GM12891 (cell line): ENCODE results near the gene OR4C11.

Source experiments
- POLR2A ChIP-seq: IDR thresholded peaks from 2 replicates; pipeline ENCODE4 v1.6.1; 2011; ENCODE audit warnings: low read depth, low read length, control low read depth
- POU2F2 ChIP-seq: IDR thresholded peaks from 2 replicates; pipeline ENCODE4 v1.6.1; 2011; ENCODE audit warnings: low read depth, mild to moderate bottlenecking, control low read depth, low read length, moderate library complexity

DNA sequence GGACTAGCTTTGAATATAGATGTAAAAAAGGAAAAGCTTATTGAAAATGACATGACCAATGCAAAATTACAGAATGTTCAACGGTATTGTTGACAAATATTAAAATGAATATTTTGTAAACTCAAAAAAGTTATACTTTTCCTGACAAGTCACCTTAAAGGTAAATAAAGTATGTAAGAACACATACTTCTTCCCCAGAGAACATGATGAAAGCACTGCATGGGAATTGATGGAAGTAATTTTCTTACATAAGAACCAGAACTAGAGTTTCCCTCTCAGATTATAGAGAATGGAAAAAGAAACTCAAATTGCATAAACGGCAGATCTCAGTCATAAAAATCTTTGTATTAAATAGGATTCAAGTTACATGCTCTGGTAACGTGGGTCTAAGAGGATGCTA is 27.4 kb upstream of the OR4C11 start, which contains the start of gene OR4P4:
- TF ChIP-seq POU2F2 = no peak
- no peak for TF ChIP-seq POLR2A
